NCI-H1694 (cell line): Measurements from ENCODE around the gene GRIK3.
A peak's percentile ranks its signal among the peaks of the same experiment; 100 is the strongest.

Source experiments
- DNase-seq: peaks from one replicate; lab custom pipeline; 2025; lab: John Stamatoyannopoulos, UW

Gene GRIK3

DNA sequence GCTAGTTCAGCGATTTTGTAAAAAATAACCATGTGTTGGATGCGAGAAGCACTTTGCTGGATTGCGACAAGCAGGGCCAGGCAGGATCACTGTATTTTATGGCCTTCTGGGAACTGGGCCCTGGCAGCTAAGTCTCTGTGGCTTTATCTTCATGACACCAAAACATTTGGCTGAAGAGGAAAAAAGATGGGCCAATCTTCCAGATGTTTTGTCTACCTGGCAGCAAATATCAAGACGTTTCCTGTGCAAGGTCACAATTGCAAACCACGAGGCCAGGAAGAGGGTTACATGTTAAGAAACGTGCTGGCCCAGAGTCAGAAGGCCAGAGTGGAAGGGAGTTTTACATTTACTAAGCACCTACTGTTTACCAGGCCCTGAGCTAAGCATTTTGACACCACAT, 22.1 kb downstream of the GRIK3 start:
- no peak for DNase-seq

DNA sequence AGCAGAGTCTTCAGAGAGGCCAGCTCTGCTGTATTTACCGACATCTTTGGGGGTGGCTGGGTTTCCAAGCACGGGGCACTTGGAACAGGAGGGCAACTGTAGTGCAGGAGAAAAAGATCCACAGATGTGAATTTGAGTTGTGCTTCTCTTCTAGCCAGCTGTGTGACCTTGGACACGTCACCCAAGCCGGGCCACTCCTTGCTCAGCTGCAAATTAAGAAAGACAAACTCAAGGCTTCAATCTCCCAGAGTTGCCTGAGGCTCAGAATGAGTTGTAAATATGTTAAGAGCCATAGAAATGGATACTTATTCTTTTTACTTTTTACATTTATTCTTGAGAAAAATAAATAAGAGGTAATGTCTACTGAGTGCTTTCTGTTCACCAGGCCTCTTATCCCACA, 24.3 kb downstream of the GRIK3 start:
- no peak for DNase-seq

DNA sequence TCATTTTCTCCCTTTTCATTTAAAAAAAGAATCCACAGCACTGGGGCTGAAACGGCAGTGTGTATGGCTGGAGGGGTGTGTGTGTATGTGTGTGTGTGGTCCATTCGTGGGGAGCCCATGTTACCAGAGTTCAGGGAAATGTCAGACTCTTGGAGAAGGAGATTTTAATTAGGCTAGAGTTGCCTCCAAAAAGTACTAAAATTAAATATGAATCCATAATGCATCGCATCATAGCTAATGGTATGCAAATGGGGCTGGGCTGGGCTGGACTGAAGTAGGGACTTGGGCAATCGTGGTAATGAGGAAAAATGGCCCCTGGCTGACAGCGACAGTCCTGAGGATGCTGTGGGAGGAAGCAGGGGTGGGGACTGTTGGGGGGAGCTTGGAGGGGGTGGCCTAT, 24.8 kb downstream of the GRIK3 start:
- no peak for DNase-seq

DNA sequence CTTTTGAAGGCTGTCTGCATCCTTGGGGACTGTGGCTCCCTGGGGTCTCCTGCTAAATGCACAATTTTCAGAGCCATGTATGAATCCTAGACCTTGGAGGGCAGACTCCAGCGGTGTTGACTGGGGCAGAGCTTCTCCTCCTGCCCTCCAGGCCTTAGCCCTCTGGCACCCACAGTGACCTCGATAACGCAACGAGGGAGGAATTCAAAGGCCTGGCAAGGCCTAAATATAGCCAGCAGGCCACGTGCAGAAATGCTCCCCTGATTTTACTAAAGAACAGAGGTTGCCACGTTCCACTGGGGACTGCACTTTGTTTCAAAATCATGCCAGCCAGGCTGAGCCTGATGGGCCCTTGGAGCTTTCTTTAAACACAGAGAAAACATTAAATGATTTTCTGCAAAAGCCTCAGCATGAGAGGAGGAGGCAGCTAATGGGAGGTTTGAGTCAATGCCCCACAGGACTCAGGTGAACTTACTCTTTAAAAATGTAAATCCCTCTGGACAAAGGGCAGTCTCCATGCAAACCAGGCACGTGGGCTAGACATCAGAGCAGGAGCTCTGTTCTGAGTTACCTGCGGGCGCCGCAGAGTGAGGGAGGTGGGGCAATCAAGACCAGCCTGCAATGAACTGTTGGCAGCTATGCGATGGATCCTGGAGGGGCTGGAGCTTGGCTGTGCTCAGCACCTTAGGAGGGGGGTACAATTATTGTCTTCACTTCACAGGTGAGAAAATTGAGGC, 28.0 kb downstream of the GRIK3 start:
- DNase-seq = no peak

DNA sequence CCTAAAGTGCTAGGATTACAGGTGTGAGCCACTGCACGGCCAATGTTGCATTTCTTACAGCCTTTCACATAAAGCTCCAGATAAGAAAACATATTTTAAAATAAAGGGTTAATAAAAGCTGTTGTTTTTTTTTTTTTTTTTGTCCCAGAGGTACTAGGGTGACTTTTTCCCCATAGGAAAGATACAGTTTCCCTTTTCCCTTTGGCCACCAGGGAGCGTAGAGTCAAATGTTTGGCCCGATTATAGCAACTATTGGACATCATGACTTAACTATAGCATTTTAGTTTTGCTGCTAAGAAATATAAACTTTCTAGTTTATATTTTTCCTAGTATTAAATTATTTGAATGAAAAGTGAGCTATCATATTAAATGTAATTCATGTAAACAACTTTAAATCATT, 31.4 kb downstream of the GRIK3 start:
- DNase-seq = no peak

GRCh38 chr1:37001703-37002102, 32.6 kb downstream of the GRIK3 start:
- DNase-seq = no peak

- DNase-seq = no peak
Measured at GRCh38 chr1:36996106-36996505, 38.2 kb downstream of the GRIK3 start.

GRCh38 chr1:36994868-36995267, 39.4 kb downstream of the GRIK3 start:
- no peak for DNase-seq

DNA sequence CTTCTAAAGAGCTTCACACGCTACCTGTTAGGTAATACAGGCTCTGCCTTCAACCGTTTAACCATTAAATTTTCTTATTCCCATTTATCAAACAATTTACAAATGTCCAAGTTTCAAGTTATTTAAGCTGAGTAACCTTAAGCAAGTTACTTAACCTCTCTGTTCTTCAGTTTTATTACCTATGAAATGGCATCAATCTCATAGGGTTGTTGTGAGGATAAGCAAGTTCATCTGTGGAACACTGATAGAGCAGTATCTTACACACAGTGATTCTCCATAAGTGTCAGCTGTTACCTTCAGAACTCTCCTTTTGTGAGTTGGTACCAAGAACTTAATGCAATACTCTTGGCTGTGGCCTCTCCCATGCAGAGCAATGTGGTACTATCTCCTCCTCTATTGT, 40.0 kb downstream of the GRIK3 start:
- no peak for DNase-seq

- no peak for DNase-seq
Measured at GRCh38 chr1:36992139-36992943, 42.0 kb downstream of the GRIK3 start.

- no peak for DNase-seq
Measured at GRCh38 chr1:36991551-36991950, 42.8 kb downstream of the GRIK3 start.

DNA sequence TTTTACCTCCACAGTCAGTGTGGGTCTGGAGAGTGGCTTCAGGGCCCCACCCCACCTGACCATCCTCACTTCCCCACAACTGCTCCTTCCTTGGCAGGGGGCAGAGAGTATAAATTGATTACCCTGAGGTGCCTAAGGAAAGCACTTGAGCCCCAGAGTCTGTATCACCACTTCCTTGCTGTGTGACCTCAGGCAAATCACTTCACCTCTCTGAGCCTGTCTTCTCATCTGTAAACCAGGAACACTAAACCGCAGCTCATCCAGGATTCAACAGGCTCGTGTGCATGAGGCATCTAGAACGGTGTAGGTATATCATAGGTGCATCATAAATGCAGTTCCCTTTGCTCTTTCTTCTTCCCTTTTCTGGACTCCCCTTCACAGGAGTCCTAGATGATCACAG, 43.4 kb downstream of the GRIK3 start:
- no peak for DNase-seq

DNA sequence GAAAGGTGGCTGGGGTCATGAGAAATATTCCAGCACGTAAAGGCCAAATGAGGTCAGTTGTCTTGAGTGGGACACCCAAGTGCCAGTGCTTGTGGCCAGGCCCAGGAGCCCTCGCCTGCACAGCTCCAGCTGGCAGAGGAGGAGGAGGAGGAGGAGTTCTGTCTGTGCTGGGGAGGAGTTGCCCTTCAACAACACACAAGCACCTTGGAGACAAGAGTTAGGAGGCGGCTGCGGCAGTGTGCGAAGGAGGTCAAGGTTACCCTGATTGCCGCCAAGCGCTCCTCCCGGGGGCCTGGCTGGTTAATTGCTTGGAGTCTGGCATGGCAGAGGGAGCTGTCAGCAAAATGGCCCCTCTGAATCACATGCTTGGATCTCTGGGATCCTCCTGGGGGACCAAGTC, 45.1 kb downstream of the GRIK3 start:
- DNase-seq = no peak

- peak; percentile 19 for DNase-seq
Measured at GRCh38 chr1:36988741-36989193, 45.5 kb downstream of the GRIK3 start.

GRCh38 chr1:36988321-36988720, 46.0 kb downstream of the GRIK3 start:
- no peak for DNase-seq

GRCh38 chr1:36987276-36987675, 47.0 kb downstream of the GRIK3 start:
- no peak for DNase-seq

- DNase-seq = no peak
Measured at GRCh38 chr1:36986241-36986985, 47.9 kb downstream of the GRIK3 start.

GRCh38 chr1:36984675-36985074, 49.6 kb downstream of the GRIK3 start:
- no peak for DNase-seq

- DNase-seq = no peak
Measured at GRCh38 chr1:36984026-36984425, 50.3 kb downstream of the GRIK3 start.

GRCh38 chr1:36982709-36983108, 51.6 kb downstream of the GRIK3 start:
- no peak for DNase-seq

DNA sequence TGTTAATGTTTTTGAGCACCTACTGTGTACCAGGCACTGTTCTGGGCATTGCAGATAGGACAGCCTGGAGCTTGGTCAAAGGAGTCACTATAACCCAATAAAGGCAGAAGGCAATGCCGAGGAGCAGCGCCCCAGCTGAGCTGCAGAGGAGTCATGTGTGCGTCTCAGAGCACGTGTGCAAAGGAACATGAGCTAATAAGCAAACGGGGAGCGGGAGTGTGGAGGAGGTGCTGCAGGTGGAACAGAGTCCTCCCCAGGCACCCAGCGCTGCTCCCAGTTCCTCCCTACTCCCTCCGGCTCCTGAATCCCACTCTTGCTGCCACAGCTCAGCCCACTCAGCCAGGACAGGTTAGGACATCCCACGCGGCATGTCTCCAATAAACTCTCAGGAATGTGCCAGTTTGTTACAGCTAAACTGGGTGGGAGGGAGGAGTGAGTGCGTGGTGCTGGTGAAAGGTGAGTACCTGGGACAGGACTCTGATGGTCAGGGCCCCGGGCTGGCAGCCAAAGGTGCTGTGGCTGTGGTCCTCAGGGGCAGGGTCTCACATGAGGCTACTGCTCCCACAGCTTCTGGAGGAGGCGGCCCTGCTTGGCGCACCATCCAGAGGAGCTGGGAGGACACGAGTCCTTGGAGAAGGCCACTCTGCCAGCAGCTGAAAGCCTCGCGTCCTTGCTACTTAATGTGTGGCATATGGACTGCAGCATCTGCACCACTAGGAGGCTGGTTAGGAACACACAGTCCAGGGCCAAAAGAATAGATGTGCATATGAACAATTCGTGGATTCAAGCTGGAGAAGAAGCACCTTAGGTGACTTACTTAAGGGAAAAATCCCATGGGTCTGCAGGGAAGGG, 52.3 kb downstream of the GRIK3 start:
- peak; percentile 37 for DNase-seq

- no peak for DNase-seq
Measured at GRCh38 chr1:36981126-36981525, 53.2 kb downstream of the GRIK3 start.
